ENCODE measurements around the gene C3orf80.
"Not testable (repeated sequence)": the region's sequence is repeated elsewhere in the genome, so short reads cannot be mapped to it uniquely, and the experiment has no call there.

The C3orf80 gene

GRCh38 chr3:160217675-160218074 lies 7.5 kb upstream of the C3orf80 start:
- DNase-seq, result no peak

- no peak for DNase-seq
Measured at GRCh38 chr3:160218136-160218535, 7.1 kb upstream of the C3orf80 start.

- DNase-seq, result no peak
Measured at GRCh38 chr3:160220038-160220437, 5.2 kb upstream of the C3orf80 start.

- no peak for DNase-seq
Measured at GRCh38 chr3:160221019-160221418, 4.2 kb upstream of the C3orf80 start.

- no peak for DNase-seq
Measured at GRCh38 chr3:160224256-160224655, 966 bp upstream of the C3orf80 start.

GRCh38 chr3:160224811-160225175 lies 429 bp upstream of the C3orf80 start:
- no peak for DNase-seq

- DNase-seq, result no peak
Measured at GRCh38 chr3:160226026-160226907, 1.0 kb downstream of the C3orf80 start.

GRCh38 chr3:160227419-160227818 lies 2.2 kb downstream of the C3orf80 start:
- no peak for DNase-seq

- no peak for DNase-seq
Measured at GRCh38 chr3:160232014-160232413, 6.8 kb downstream of the C3orf80 start.

GRCh38 chr3:160240719-160241118 lies 15.5 kb downstream of the C3orf80 start:
- DNase-seq, result not testable (repeated sequence)

GRCh38 chr3:160245261-160245800 lies 20.1 kb downstream of the C3orf80 start:
- DNase-seq, result no peak

- DNase-seq, result no peak
Measured at GRCh38 chr3:160247766-160248165, 22.5 kb downstream of the C3orf80 start.

- DNase-seq, result no peak
Measured at GRCh38 chr3:160253298-160253697, 28.1 kb downstream of the C3orf80 start.

GRCh38 chr3:160257606-160258005 lies 32.4 kb downstream of the C3orf80 start:
- DNase-seq, result no peak

GRCh38 chr3:160259589-160259988 lies 34.4 kb downstream of the C3orf80 start:
- no peak for DNase-seq

- DNase-seq, result no peak
Measured at GRCh38 chr3:160260587-160261270, 35.5 kb downstream of the C3orf80 start.

GRCh38 chr3:160265088-160265487 lies 39.9 kb downstream of the C3orf80 start:
- no peak for DNase-seq

Data from activated naive CD4-positive, alpha-beta T cell treated with Interleukin-2 at 50 U/mL for 16 hours (primary cell).